ENCODE results near the gene OR2C1. TPM values are rescaled to one million over a fixed set of nuclear protein-coding genes. Genes with fewer than 3 reads are reported as not detected.

The OR2C1 gene
- total and polyA plus RNA-seq, 2 experiments from 2014 or later: 0.34 TPM; not detected in 1

DNA sequence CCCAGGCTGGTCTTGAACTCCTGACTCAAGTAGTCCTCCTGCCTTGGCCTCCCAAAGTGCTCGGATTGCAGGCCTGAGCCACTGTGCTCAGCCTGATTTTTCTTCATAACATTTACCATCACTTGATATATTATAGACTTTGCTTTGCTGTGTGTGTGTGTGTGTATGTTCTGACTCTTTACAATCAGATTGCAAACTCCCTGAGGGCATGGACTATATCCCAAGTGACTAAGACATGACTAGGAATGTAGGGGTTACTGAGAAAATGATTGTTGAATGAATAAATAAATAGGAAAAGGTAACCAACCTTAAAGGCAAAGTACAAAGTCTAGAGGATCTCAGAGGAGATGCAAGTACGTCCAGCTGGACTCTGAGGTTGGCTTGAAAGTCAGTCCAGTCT, 9.6 kb upstream of the OR2C1 start:
- H3K4me2 ChIP-seq: no peak overlapping the region
- no peaks in the 10 kb centered on the region for H3K79me2 ChIP-seq
- no peaks in the 10 kb centered on the region for H4K20me1 ChIP-seq (ENCODE audit: insufficient read depth, poor library complexity, severe bottlenecking)
- H3K4me1 ChIP-seq (ENCODE audit: insufficient read depth): no peaks in the 10 kb centered on the region
- no peak overlapping the region for H3K4me3 ChIP-seq
- WGBS (ENCODE audit: low lambda C conversion rate, missing lambda C conversion rate): 53% methylated on average over 2 of the region's 2 CpGs
- H3K27me3 ChIP-seq: no peaks in the 10 kb centered on the region
- H3K9me2 ChIP-seq (replicated peaks; ENCODE audit: insufficient read depth): no peaks in the 10 kb centered on the region
- H3K9me3 ChIP-seq (ENCODE audit: low read depth): no peaks in the 10 kb centered on the region
- no peak overlapping the region for H2AFZ ChIP-seq
- TF ChIP-seq, protein P1, sequence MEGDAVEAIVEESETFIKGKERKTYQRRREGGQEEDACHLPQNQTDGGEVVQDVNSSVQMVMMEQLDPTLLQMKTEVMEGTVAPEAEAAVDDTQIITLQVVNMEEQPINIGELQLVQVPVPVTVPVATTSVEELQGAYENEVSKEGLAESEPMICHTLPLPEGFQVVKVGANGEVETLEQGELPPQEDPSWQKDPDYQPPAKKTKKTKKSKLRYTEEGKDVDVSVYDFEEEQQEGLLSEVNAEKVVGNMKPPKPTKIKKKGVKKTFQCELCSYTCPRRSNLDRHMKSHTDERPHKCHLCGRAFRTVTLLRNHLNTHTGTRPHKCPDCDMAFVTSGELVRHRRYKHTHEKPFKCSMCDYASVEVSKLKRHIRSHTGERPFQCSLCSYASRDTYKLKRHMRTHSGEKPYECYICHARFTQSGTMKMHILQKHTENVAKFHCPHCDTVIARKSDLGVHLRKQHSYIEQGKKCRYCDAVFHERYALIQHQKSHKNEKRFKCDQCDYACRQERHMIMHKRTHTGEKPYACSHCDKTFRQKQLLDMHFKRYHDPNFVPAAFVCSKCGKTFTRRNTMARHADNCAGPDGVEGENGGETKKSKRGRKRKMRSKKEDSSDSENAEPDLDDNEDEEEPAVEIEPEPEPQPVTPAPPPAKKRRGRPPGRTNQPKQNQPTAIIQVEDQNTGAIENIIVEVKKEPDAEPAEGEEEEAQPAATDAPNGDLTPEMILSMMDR (IDR thresholded peaks at IDR 0.05; ENCODE audit: poor library complexity): no peak
- no peak for TF ChIP-seq EZH2 (IDR thresholded peaks at IDR 0.05; ENCODE audit: borderline replicate concordance)
- TF ChIP-seq EZH2phosphoT487 (IDR thresholded peaks at IDR 0.05; ENCODE audit: low read depth, severe bottlenecking, unreplicated experiment): no peak
- H3K36me3 ChIP-seq (replicated peaks; ENCODE audit: insufficient read depth, low read depth): no peaks in the 10 kb centered on the region
- no peak overlapping the region for H3K27ac ChIP-seq
- no peak for DNase-seq (ENCODE audit: low spot score)

DNA sequence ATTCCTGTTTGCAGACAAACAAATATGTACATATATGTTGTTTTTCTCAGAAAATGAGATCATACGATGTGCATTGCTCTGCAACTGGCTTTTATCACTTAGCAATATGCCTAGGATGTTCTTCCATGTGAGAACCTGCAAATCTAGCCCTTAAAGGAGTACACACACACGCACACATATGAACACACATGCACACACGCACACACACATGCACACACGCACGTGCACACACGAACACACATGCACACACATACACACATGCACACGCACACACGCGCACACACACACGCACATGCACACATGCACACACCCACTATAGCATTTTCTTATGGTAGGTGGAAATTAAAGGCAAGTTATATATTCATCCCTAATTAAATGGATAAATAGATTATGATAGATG, 8.1 kb upstream of the OR2C1 start:
- Histone ChIP-seq H2AFZ (no peak overlapping the region), H3K79me2 (no peaks in the 10 kb centered on the region), H3K9me2 (replicated peaks; ENCODE audit: insufficient read depth) (no peaks in the 10 kb centered on the region), H3K27ac (no peak overlapping the region), H3K4me2 (no peak overlapping the region), H3K4me1 (ENCODE audit: insufficient read depth) (no peaks in the 10 kb centered on the region), H3K27me3 (no peaks in the 10 kb centered on the region), H3K9me3 (ENCODE audit: low read depth) (no peaks in the 10 kb centered on the region), H4K20me1 (ENCODE audit: insufficient read depth, poor library complexity, severe bottlenecking) (no peaks in the 10 kb centered on the region), H3K36me3 (replicated peaks; ENCODE audit: insufficient read depth, low read depth) (no peaks in the 10 kb centered on the region), H3K4me3 (no peak overlapping the region)
- WGBS (ENCODE audit: low lambda C conversion rate, missing lambda C conversion rate): 67% methylated on average over 10 of the region's 10 CpGs
- TF ChIP-seq, protein P1 (IDR thresholded peaks at IDR 0.05; ENCODE audit: poor library complexity): no peak
- TF ChIP-seq EZH2phosphoT487 (IDR thresholded peaks at IDR 0.05; ENCODE audit: low read depth, severe bottlenecking, unreplicated experiment) (no peak), EZH2 (IDR thresholded peaks at IDR 0.05; ENCODE audit: borderline replicate concordance) (no peak)
- DNase-seq (ENCODE audit: low spot score): no peak

DNA sequence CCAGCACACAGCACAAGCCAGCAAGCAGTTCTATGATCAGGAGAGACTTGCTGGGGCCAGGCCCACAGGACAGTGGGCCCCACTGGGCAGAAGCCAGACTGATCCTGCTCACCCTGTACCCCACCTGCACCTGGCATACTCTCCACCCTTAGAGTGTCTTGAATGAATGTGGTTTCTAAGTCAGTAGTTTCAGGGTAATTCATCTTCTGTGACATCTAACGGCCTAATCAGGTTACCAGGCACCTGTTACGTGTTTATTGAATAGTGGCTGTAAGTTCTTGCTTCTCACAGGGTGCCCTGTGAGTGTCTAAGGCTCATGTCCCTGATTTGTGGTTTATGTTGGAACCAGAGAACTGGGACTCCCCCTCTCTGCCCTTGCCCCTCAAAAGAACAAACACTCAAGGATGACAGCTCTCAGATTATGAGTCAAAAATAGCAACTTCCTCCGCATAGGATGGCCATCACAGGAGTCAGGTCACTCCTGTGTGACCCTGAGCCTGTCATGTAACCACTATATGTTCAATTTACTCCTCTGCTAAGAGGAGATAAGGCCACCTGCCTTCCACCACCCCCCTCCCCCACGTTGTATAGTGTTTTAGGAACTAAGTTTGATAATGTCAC, 7.0 kb upstream of the OR2C1 start:
- H3K4me2 ChIP-seq: no peak overlapping the region
- no peaks in the 10 kb centered on the region for H4K20me1 ChIP-seq (ENCODE audit: insufficient read depth, poor library complexity, severe bottlenecking)
- no peak overlapping the region for H3K4me3 ChIP-seq
- no peaks in the 10 kb centered on the region for H3K9me3 ChIP-seq (ENCODE audit: low read depth)
- H3K27ac ChIP-seq: no peak overlapping the region
- H3K36me3 ChIP-seq (replicated peaks; ENCODE audit: insufficient read depth, low read depth): no peaks in the 10 kb centered on the region
- TF ChIP-seq EZH2phosphoT487 (IDR thresholded peaks at IDR 0.05; ENCODE audit: low read depth, severe bottlenecking, unreplicated experiment) (no peak), EZH2 (IDR thresholded peaks at IDR 0.05; ENCODE audit: borderline replicate concordance) (no peak)
- TF ChIP-seq, protein P1 (IDR thresholded peaks at IDR 0.05; ENCODE audit: poor library complexity): no peak
- 57% methylated on average over 4 of the region's 4 CpGs for WGBS (ENCODE audit: low lambda C conversion rate, missing lambda C conversion rate)
- H3K27me3 ChIP-seq: no peaks in the 10 kb centered on the region
- H3K9me2 ChIP-seq (replicated peaks; ENCODE audit: insufficient read depth): no peaks in the 10 kb centered on the region
- H3K4me1 ChIP-seq (ENCODE audit: insufficient read depth): no peaks in the 10 kb centered on the region
- no peak overlapping the region for H2AFZ ChIP-seq
- no peak for DNase-seq (ENCODE audit: low spot score)
- H3K79me2 ChIP-seq: no peaks in the 10 kb centered on the region
